Left cardiac atrium (tissue), 4 donors: Measurements from ENCODE around the gene AAR2. TPM values are rescaled to one million over a fixed set of nuclear protein-coding genes. Genes with fewer than 3 reads are reported as not detected.

Source experiments
- ATAC-seq, 2 donors: fragments of 200-7000 bp; cut with Tn5 transposase; one replicate each; pipeline ENCODE4 v1.9.1; 2020; ENCODE audit warnings: mild to moderate bottlenecking in 2 of 2, moderate library complexity in 2 of 2
- DNase-seq: peaks from one replicate; pipeline ENCODE4 v3.0.0-alpha.2; 2020
- intact Hi-C, 2 donors: fragments of 100-400 bp; cut with DNase I; formaldehyde crosslinking; loops; one replicate each; pipeline versions ENCODE4 v1.14.1 to v1.15.1; 2022 to 2023
- long read RNA-seq: library from polyadenylated mRNA; unstranded; transcript quantifications from one replicate; pipeline ENCODE4 v2.0.0, GENCODE V29; 2021
- total RNA-seq, 2 donors: library from RNA; stranded (reverse); fragmentation: NEBNext Ultra II Directional; extraction: Animal tissue kit (Norgen Biotek cat#: 25700); gene quantifications; one replicate each; pipeline ENCODE4 v1.2.1, GENCODE V29; 2021
- donor health status: DM: no; HTN: yes; CAD: no.
- donor health status: DM: no; HTN: yes; CAD: no; lungs with severe emphysema.
- donor health status: DM: yes; HTN: yes; CAD: no.
- donor health status: Dilated cardiomyopathy.

The AAR2 gene, protein sequence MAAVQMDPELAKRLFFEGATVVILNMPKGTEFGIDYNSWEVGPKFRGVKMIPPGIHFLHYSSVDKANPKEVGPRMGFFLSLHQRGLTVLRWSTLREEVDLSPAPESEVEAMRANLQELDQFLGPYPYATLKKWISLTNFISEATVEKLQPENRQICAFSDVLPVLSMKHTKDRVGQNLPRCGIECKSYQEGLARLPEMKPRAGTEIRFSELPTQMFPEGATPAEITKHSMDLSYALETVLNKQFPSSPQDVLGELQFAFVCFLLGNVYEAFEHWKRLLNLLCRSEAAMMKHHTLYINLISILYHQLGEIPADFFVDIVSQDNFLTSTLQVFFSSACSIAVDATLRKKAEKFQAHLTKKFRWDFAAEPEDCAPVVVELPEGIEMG
- total RNA-seq: 10 to 100 TPM; 14.1 to 17.7 TPM
- long read RNA-seq, transcript AAR2-201 (4 exons, 2,430 nt): major isoform, 41 of 67 reads
- long read RNA-seq, partial matches to known transcripts: 19 of 67 reads
- long read RNA-seq, other reads (novel, unspliced or antisense): 3 of 67 reads

DNA sequence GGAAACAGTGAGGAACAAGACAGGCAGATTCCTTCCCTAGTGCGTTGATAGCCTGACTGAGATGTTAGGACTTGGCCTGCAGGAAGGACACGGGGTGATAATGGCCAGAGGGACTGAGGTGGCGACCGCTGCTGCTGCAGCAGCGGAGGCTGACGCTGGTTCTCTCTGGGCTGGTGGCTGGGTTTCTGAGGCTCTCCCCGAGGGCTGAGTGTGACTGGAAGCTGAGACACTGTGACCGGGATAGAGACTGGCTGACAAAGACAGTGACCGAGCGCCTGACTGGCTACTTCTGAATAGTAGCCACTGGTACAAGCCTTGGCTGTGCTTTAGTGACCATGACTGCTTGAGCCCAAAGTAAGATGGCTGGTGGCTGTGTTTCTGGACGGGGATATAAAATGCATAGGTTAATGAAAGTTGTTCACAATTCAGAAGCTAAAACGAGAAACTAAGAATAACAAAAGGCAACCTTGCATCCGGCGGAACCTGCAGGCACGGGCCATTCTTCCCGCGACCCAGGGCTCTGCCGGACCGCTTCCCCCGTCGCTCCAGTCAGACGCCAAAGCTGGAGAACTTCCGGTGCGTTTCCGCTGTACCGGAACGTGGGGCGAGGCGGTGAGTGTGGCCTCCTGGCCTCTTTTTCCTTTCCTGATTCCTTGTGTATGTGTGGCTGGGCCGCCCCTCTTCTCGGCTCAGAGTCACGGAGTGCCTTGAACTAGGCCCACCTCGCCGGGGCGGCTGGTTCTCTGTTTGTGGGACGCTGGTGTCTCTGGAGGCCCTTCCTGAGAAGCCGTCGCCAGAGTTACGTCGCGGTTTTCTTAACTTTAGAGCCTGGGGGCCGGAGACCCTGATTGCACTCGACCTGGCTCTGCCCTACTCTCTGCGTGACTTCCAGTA lies at the start of gene AAR2:
Gene AAR2, plus strand, starts transcription at position 587 of the 894 bp plus-strand sequence. CDS start 3,391 bp downstream, outside the sequence.
- intact Hi-C loops: no loop called here
- DNase-seq (peak; percentile 85), ATAC-seq (peak; percentile 97 to 99)

DNA sequence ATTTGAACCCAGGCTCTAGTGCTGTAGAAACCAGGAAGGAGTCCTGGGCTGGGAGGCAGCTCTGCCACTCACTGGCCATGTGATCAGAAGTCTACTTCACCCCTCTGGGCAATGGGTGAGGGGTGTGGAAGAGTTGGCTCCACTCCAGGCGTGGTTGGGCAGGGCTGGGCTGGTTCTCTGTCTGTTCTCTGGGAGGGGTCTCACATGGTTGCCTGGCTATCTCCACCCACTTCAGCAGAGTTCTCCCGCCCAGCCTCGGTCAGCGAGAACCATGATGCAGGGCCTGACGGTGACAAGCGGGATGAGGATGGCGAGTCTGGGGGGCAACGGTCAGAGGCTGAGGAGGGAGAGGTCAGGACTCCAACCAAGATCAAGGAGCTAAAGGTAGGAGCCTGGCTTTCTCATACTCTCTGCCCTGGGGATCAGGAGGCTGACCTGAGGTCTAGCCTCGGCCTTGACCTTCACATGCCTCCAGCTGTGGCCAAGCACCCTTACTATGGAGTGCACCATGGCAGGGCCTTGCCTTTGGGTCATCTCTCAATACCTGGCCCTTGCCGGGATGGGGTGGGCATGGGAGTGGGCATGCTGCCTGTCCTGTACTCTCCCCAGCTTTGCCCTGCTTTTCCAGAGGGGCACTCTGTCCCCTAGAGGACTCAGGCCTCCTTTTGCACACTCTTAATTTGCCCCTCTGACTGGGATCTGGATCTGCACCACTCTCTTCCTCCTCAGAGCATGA lies 42.1 kb upstream of the AAR2 start:
- no peak for DNase-seq

DNA sequence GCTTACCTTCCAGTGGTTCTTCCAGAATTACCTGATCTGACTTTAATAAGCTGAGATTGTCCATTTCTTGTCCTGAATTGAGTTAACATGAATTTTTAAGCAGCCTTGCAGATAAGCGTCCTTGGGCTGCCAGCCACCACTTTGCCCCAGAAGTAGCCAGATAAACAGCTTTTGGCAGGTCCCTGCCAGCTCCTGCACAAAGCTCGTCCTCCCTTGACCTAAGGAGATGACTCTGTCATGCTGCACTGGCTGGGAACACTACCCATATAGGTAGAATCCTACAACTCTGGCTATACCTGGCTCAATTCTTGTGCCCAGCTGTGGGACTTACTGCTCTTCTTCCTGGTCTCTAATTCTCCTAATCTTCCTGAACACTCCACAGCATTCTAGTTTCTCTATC lies 39.6 kb upstream of the AAR2 start:
- DNase-seq (no peak), ATAC-seq (no peak)
- intact Hi-C loops: loop anchor here in 1 of 2 donors (5.0 kb wide), 1 partner anchor 199 kb away; no protein-coding TSS in a partner anchor

More for the DNA sequence above, 42.1 kb upstream of the AAR2 start:
- no peak for ATAC-seq
- intact Hi-C loops: no loop called here

DNA sequence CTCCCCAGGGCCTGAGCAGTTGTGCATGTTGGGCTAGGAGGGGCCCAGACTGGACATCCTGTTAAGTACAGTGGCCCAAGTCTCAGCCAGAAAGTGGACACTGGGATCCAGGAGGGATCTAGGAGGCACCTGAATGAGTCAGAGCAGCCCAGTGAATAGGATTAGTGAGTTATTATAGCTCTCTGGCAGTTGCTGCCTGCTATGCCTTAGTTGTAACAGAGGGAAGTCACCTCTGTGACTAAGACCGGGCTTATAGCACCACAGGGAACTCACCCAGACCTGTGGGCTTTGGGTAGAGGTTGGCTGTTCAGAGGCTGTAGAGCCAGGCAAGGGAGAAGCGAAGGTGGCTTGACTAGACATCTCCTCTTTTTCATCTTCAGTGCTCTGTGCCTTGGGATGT lies 39.0 kb upstream of the AAR2 start:
- DNase-seq (no peak), ATAC-seq (no peak)
- intact Hi-C loops: loop anchor here in 1 of 2 donors (5.0 kb wide), 1 partner anchor 200 kb away; no protein-coding TSS in a partner anchor

DNA sequence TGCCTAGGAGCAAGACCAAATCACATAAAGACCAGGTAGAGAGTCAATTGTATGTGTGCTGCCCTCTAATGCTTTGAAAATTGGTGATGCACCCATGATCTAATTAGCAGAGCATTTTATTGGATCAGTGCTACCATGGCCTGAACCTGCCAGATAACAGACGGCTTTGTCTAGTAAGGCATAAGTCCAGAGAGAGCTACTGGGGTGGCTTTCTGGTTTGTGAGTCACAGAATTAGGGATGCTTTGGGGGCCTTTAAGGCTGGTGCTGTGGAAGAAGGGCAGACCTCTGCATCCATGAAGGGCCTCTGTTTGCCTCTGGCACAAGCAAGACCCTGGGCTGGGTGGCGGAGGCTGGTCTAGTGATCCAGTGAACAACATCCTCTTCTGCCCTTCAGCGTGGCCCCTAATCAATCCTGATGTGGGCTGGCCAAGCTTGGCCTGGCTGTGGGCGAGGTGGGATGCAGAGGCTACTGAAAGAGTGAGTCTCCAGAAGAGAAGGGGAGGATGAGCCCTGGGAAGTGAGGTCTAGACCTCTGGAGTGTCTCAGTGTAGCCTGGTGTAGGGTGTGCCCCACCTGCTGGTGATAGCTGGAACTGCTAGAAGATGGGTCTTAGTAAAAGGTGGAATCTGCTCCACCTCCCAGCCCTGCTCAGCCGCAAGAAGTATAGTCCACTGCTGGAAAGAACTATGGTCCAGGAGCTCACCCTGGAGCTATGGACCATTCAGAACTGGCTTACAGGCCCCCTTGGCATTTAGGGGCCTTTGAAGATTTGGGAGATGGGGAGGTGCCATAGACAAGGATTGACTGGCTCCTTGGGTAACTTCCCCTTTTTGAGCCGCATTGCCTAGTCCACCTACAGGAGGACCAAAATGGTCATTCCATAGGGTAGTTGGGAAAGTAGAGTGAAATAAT lies 36.7 kb upstream of the AAR2 start:
- DNase-seq (peak; percentile 80), ATAC-seq (peak; percentile 77 to 85)
- intact Hi-C loops: loop anchor here in 1 of 2 donors (2.0 to 5.0 kb wide), 2 partner anchors 43 to 202 kb away; no protein-coding TSS in a partner anchor

DNA sequence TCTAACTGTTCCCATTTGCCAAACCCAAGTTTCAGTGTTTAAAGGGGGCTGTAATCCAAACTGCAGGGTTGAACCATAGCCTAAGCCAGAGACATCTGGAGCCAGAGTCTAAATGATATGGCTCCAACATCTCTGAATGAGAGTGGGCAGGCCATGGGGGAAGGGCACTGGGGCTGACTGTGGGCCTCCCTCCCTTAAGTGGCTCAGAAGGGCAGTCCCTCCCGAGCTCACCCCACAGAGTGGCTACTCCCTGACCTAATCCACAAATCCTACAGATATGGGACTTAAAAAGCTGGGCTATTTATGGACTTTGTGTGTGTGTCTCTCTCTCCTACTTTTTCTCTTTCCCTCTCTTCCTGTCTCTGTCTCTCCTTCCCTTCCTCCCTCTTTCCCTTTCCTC lies 35.8 kb upstream of the AAR2 start:
- DNase-seq: no peak
- intact Hi-C loops: no loop called here
- ATAC-seq: no peak

DNA sequence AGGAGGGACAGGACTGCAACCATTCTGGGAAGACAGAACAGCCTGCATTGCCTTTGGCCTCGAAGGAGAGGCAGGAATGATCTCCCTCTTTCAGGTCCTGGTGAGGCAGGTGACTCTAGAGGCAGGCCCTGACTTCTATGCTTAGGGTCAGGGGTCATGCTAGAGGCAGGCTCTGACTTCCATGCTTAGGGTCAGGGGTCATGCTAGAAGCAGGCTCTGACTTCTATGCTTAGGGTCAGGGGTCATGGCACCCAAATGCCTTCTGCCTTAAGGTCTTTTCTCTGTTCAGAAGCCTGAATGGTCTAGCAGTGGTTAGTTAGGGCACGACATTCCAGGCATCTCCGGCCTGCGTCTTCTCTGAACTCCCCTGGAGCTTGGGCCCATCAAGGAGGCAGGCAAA lies 35.1 kb upstream of the AAR2 start:
- intact Hi-C loops: no loop called here
- ATAC-seq (no peak), DNase-seq (no peak)

DNA sequence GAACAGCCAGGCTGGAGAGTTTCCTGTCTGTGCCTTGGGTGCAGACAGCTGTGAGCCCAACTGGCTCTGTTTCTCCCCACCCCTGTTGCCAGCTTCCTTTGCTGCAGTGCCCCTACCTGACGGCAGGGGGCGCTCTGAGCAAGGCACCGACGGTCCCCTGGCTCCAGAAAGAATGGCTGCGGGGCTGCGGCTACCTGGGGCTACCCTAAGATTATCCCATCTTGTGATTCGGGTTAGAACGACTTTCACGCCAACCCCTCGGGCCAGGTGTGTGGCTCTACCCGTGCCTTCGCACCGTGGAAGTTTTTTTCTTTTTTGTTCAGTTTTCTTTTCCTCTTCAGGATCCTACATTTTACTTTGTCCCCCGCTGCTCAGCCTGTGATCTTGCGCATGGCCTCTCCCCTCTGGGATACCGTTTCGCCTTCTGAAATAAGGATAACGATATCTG lies 33.4 kb upstream of the AAR2 start:
- ATAC-seq (peak; percentile 56 to 58), DNase-seq (peak; percentile 64)
- intact Hi-C loops: loop anchor here in 1 of 2 donors (2.0 kb wide), 1 partner anchor 236 kb away; no protein-coding TSS in a partner anchor

DNA sequence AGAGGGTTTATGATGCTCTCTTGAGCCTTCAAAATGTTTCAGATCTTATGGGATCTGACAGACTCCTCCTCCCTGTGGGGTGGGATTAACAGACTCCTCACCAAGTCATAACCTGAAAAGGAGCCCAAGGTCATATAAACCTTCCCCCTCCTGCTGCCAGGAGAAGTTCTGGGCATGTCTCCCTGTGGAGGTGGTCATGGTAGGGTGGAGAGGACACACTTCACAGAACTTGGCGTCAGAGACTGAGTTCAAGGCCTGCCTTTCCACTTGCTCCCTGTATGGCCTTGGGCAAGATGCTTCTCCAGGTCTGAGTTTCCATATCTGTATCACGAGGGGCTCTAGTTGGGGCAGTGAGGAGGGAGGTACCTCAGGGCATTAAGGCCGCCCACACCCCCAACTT lies 32.4 kb upstream of the AAR2 start:
- no peak for ATAC-seq
- no peak for DNase-seq
- intact Hi-C loops: loop anchor here in 1 of 2 donors (2.0 kb wide), 1 partner anchor 235 kb away; no protein-coding TSS in a partner anchor

DNA sequence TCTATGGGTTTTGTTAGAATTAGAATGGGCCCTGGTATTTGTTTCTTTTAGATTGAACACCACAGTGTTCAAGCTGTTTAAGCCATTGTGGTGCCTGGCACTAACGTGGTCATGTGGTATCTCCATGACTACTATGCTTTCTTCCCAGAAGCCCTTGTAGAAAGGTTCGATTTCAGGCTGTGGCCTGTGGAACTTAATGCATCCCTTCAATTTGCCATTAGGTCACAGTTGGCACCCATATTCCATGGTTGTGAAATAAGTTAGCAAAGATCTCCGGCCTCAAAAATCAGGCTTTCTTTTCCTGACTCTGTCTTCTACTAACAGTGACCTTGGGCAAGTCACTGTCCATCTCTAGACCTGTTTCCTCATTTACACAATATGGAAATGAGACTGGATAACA lies 31.3 kb upstream of the AAR2 start:
- no peak for ATAC-seq
- intact Hi-C loops: no loop called here
- DNase-seq: no peak

DNA sequence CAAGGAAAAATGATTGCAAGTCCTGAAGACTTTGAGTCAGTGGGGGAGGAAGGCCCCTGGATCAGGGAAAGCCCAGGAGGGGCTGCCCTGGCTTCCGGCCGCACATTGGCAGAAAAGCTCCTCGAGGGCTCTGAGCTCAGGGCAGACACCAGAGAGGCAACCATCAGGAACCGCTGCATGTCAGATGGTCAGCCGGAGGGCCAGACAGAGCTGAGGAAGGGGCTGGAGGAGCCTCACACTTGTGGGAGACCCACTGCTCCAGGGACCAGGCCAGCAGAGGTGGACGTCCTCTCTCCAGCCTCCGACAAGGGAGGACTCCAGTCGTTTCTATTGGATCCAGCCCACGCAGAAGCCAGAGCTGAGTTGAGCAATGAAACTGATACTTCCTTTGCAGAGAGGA lies 30.2 kb upstream of the AAR2 start:
- ATAC-seq: no peak
- intact Hi-C loops: no loop called here

DNA sequence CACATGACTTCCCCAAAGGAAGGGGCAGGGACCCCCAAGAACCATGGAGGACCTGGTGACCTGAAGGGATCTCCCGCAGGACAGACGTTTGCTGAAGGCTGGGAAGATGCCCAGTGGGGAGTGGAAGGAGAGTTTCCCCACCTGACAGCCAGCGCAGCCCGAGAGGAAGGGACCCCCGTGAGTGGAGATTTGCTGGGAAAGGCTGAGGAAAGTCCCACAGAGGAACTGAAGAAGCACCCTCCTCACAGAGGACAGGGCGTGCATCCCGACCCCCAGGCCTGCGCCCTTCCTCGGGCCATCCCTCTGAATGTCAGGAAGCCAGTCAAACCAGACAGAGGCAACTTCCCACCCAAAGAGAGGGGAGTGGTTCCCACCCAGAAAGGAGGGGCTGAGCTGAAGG lies 29.6 kb upstream of the AAR2 start:
- no peak for DNase-seq
- no peak for ATAC-seq
- intact Hi-C loops: no loop called here

More for the DNA sequence above, 30.2 kb upstream of the AAR2 start:
- DNase-seq: no peak

DNA sequence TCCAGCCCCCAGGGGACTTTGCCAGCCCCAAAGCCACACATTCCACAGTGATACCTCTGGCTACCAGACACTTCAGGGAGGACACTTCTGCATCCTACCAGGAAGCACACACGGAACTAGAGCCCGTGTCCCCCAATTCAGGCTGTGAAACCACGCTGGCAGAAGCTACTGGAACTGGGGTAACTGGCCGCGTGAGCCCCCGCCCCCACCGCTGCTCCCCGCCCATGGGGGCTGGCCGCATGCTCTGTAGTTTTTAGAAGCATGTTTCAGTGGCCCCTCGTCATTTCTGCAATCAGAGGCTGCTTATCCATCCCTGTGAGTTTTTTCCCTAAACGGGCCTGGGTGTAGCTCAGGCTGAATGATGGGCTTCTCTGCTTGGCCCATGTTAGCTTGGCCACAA lies 28.7 kb upstream of the AAR2 start:
- intact Hi-C loops: no loop called here
- DNase-seq: no peak
- no peak for ATAC-seq

DNA sequence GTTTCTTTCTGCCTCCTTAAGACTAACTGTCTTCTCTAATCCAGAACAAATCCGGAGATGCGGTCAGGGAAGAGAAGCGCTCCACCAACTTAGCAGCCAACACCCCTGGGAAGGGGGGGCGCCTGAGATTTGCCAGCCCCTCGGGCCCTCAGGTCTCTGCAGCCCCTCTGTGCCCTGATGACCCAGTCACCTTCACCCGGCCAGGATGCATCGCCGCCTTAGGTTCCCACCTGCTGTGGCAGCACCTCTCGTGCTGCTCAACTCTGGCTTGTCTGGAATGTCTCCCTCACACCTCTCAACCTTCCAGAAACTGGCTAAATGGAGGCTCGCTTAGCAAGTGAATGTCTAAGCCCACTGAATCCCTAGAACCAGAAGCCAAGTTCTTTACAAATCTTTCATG lies 28.0 kb upstream of the AAR2 start:
- no peak for DNase-seq
- intact Hi-C loops: no loop called here
- no peak for ATAC-seq

DNA sequence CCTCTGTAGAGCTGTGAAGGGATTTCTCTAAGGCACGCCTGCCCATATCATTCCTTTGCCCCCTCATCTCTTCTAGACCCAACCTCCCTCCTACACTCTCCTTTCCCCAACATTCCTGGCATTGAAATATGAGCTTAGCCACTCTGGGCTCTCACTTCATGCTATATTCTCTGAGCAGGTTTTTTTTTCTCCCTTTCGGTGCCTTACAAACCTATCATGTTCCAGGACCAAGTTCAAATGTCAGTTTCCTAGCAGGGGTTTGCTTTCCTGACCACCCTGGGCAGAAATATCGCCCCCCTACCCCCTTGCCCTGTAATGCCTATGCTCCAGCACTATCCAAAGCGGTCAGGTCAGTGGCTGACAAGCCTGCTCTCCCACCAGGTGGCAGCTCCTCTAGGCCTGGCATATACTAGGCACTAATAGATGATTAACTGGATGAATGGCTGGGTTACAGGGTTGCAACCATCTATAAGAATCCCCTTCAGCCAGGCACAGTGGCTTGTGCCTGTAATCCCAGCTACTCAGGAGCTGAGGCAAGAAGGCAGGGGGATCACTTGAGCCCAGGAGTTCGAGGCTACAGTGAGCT lies 25.7 kb upstream of the AAR2 start:
- ATAC-seq: no peak
- DNase-seq: no peak
- intact Hi-C loops: loop anchor here in 1 of 2 donors (5.0 kb wide), 1 partner anchor 232 kb away; no protein-coding TSS in a partner anchor

DNA sequence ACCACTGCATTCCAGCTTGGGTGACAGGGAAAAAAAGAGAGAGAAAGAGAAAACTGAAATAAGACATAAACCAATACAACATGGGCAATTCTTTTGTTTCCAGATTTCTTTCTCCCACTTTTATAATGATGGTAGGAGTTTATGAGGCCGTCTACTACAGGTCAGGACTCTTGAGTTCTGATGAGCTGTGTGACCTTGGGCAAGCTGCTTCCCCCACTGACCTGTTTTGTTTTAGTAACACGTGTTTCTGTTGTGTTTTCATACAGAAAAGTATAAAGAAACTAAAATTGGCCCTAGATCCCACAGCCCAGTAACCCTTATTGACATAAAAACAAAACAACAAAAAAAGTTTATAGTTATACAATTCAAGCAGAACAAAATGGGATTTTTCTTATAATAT lies 22.9 kb upstream of the AAR2 start:
- no peak for ATAC-seq
- DNase-seq: no peak
- intact Hi-C loops: loop anchor here in 1 of 2 donors (5.0 kb wide), 1 partner anchor 229 kb away; no protein-coding TSS in a partner anchor

DNA sequence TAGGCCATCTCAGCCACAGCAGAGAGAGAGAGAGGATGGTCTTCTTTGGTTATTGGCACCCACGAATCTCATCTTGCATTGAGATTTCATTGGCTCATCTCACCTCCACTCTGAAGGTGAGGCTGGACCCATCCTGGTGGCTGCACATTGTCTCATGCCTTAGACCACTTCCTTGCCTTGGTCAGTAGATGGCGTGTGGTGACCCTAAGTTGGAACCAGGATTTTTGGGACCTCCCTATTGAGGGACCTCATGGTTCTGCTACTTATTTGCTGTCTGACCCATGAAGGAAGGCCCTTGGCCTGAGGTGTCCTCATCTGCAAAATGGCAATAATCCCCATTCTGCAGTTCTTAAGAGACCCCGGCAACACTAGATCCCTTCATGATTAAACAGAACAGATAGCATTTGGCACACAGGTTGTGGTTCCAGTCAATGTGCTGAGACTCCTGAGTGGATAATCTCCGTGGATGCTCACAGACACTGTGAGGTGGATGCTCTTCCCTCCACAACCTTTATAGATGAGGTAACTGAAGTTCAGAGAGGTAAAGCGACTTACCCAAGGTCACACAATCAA lies 21.5 kb upstream of the AAR2 start:
- ATAC-seq: peak in 1 of 2 donors; percentile 35

More for the DNA sequence above, 21.5 kb upstream of the AAR2 start:
- DNase-seq: no peak
- intact Hi-C loops: loop anchor here in 1 of 2 donors (5.0 kb wide), 1 partner anchor 228 kb away; no protein-coding TSS in a partner anchor
